A549 (cell line): ENCODE data around the gene ASZ1. TPM values are rescaled to one million over a fixed set of nuclear protein-coding genes. Genes with fewer than 3 reads are reported as not detected.
"Not testable (repeated sequence)": the region's sequence is repeated elsewhere in the genome, so short reads cannot be mapped to it uniquely, and the experiment has no call there.

Experiments
- ATAC-seq, 2 experiments: fragments of 200-7000 bp in 1 of 2; fragments of >200 bp in 1 of 2; cut with Nextera tagmentation in 1 of 2; cut with Tn5 transposase in 1 of 2; 3 replicates each; pipeline versions ENCODE4 v1.8.0 to v1.9.1; 2018 to 2020; ENCODE audit warnings: mild to moderate bottlenecking in 1 of 2, moderate library complexity in 1 of 2
- CTCF ChIA-PET: fragments of 300-600 bp; sonication (Branson Sonifier 250); formaldehyde crosslinking; extraction: SDS; loops from one replicate; lab custom pipeline; 2021; ENCODE audit warnings: antibody characterized with exemption, inconsistent platforms; lab: Yijun Ruan, JAX
- POLR2A ChIA-PET: fragments of 350-600 bp; formaldehyde crosslinking; extraction: SDS; loops from one replicate; lab custom pipeline; 2021; ENCODE audit warnings: antibody characterized with exemption, inconsistent platforms; lab: Yijun Ruan, JAX
- DNase-seq, 2 experiments: peaks; one replicate each; pipeline versions ENCODE4 v3.0.0 to v3.0.0-alpha.2; 2011 to 2016; ENCODE audit warnings: low read depth in 1 of 2, low spot score in 1 of 2
- FAIRE-seq: peaks from 2 replicates; lab custom pipeline; 2011; peaks lifted over from hg19 to GRCh38; lab: Jason Lieb, UNC
- H3K27ac ChIP-seq, 2 experiments: fragments of >200 bp; sonication (Bioruptor Twin); formaldehyde crosslinking; 3 replicates each; pipeline ENCODE4 v1.5.1; 2016 to 2017
- H3K4me1 ChIP-seq: fragments of >200 bp; sonication (Bioruptor Twin); formaldehyde crosslinking; 3 replicates; pipeline ENCODE4 v1.6.1; 2016
- H3K4me2 ChIP-seq: fragments of >200 bp; sonication (Bioruptor Twin); formaldehyde crosslinking; 3 replicates; pipeline ENCODE4 v1.6.1; 2016
- H3K4me3 ChIP-seq: fragments of >200 bp; sonication (Bioruptor Twin); formaldehyde crosslinking; 3 replicates; pipeline ENCODE4 v1.5.1; 2016
- H3K9me3 ChIP-seq: fragments of >200 bp; sonication (Bioruptor Twin); formaldehyde crosslinking; 3 replicates; pipeline ENCODE4 v1.6.1; 2016
- BHLHE40 ChIP-seq: IDR thresholded peaks from 2 replicates; pipeline ENCODE4 v1.6.1; 2012; ENCODE audit warnings: low read depth, low read length, inconsistent platforms
- CHD4 ChIP-seq: fragments of 200-600 bp; sonication (generic); IDR thresholded peaks from 2 replicates; pipeline ENCODE4 v1.6.1; 2016; ENCODE audit warnings: antibody characterized with exemption, mild to moderate bottlenecking, borderline replicate concordance
- ESRRA ChIP-seq: fragments of 150-350 bp; IDR thresholded peaks from 2 replicates; pipeline ENCODE4 v1.6.1; 2014; ENCODE audit warnings: mild to moderate bottlenecking, low read length, borderline replicate concordance
- HOXB13 ChIP-seq: fragments of 250-450 bp; sonication (Bioruptor Pico); IDR thresholded peaks from 2 replicates; pipeline ENCODE4 v1.5.0; 2020; ENCODE audit warnings: low read depth, mild to moderate bottlenecking, moderate library complexity
- JUN ChIP-seq, 2 experiments: fragments of >200 bp; sonication (Bioruptor Twin); formaldehyde crosslinking; IDR thresholded peaks; 2 replicates in 1 of 2; 3 replicates in 1 of 2; pipeline ENCODE4 v1.6.1; 2016 to 2017
- MAFK ChIP-seq: fragments of 450-650 bp; IDR thresholded peaks from 2 replicates; pipeline ENCODE4 v1.6.1; 2014; ENCODE audit not compliant: partially characterized antibody
- MAZ ChIP-seq: fragments of 150-350 bp; IDR thresholded peaks from 2 replicates; pipeline ENCODE4 v1.6.1; 2014; ENCODE audit warnings: antibody characterized with exemption, low read depth, low read length, borderline replicate concordance
- MYC ChIP-seq: IDR thresholded peaks from 2 replicates; pipeline ENCODE4 v1.6.1; 2012; ENCODE audit warnings: mild to moderate bottlenecking, inconsistent platforms, low read length, improper control_type of control experiment, borderline replicate concordance
- NR3C1 ChIP-seq: fragments of >200 bp; sonication (Bioruptor Twin); formaldehyde crosslinking; IDR thresholded peaks from 3 replicates; pipeline ENCODE4 v1.6.1; 2017
- POLR2A ChIP-seq: IDR thresholded peaks from 2 replicates; pipeline ENCODE4 v1.6.1; 2012; ENCODE audit warnings: mild to moderate bottlenecking, low read length
- RAD21 ChIP-seq, 2 experiments: fragments of >200 bp in 1 of 2; sonication (Bioruptor Twin) in 1 of 2; formaldehyde crosslinking in 1 of 2; IDR thresholded peaks in 1 of 2; conservative IDR thresholded peaks in 1 of 2; 2 replicates in 1 of 2; 3 replicates in 1 of 2; pipeline ENCODE4 v1.6.1; 2012 to 2018; ENCODE audit warnings: inconsistent platforms in 1 of 2
- RCOR1 ChIP-seq: fragments of 150-350 bp; IDR thresholded peaks from 2 replicates; pipeline ENCODE4 v1.6.1; 2014; ENCODE audit warnings: antibody characterized with exemption, low read length, low read depth
- RNF2 ChIP-seq: fragments of 200-600 bp; sonication (generic); IDR thresholded peaks from 2 replicates; pipeline ENCODE4 v1.6.1; 2016; ENCODE audit warnings: low read depth, mild to moderate bottlenecking, antibody characterized with exemption, moderate library complexity, borderline replicate concordance
- SMC3 ChIP-seq: fragments of >200 bp; sonication (Bioruptor Twin); formaldehyde crosslinking; IDR thresholded peaks from 3 replicates; pipeline ENCODE4 v1.6.1; 2018; ENCODE audit warnings: inconsistent platforms
- SREBF2 ChIP-seq: fragments of 450-650 bp; IDR thresholded peaks from 2 replicates; pipeline ENCODE4 v1.6.1; 2014; ENCODE audit warnings: mild to moderate bottlenecking, moderate library complexity
- ZSCAN20 ChIP-seq: fragments of 250-450 bp; sonication (Bioruptor Pico); IDR thresholded peaks from 2 replicates; pipeline ENCODE4 v1.8.0; 2022; ENCODE audit warnings: mild to moderate bottlenecking, moderate library complexity
- WGBS: methylation state at CpG from one replicate; pipeline ENCODE4 v1.1.6; 2017; ENCODE audit errors: missing lambda C conversion rate; 5-methylcytosine and 5-hydroxymethylcytosine counted together
- polyA plus RNA-seq, 4 experiments: library from polyadenylated mRNA; depleted of rRNA in 3 of 4; stranded (reverse); fragments of >200 nt; fragmentation: RNase III in 1 of 4; extraction: RNeasy Plus Mini Kit Qiagen cat#74134 plus additional on column Dnase treatment in 1 of 4; gene quantifications; 2 replicates in 3 of 4; 3 replicates in 1 of 4; pipeline ENCODE4 v1.2.3, GENCODE V29; 2011 to 2017
- TF ChIP-seq, protein P1 (sequence below): fragments of 150-350 bp; IDR thresholded peaks from 2 replicates; pipeline ENCODE4 v1.6.1; 2014; ENCODE audit warnings: low read depth, mild to moderate bottlenecking, low read length
- TF ChIP-seq, protein P2 (sequence below): fragments of 200-600 bp; sonication (generic); IDR thresholded peaks from 2 replicates; pipeline ENCODE4 v1.6.1; 2016; ENCODE audit warnings: antibody characterized with exemption, mild to moderate bottlenecking, moderate library complexity
- TF ChIP-seq, protein P3 (sequence below): fragments of 250-450 bp; sonication (Bioruptor Pico); IDR thresholded peaks from 2 replicates; pipeline ENCODE4 v1.5.0; 2020; ENCODE audit warnings: low read depth, mild to moderate bottlenecking, moderate library complexity

The ASZ1 gene
- polyA plus RNA-seq, 2 of the 4 experiments (the other 2 are of a cell fraction), result not detected

DNA sequence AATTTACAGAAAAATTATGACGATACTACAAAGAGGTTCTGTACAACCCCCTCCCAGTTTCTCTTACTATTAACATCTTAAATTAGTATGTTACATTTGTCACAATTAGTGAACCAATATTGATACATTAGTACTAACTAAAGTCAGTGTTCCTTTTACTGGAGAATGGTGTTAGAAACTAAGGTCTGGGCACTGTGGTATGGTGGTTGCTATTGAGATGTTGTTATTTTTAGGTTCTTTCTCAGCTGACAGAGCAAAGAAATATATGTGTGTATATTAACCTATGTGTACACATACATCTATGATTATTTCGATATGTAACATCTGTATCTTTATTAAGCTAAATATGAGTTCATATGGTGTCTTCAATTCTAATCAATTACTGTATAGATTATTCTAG is 40.9 kb upstream of the ASZ1 start:
- POLR2A ChIA-PET, result no interaction called here

DNA sequence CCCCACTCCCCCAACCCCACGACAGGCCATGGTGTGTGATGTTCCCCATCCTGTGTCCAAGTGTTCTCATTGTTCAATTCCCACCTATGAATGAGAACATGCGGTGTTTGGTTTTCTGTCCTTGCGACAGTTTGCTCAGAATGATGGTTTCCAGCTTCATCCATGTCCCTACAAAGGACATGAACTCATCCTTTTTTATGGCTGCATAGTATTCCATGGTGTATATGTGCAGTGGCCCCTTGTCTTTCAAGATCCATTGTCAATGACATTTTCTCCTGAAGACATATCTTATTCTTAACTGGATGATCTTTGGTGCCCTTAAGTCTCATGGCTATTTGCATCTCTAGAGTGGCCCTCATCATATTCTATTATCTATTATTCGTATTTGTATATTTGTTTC is 33.5 kb upstream of the ASZ1 start:
- H3K9me3 ChIP-seq, H3K4me2 ChIP-seq, DNase-seq, CTCF ChIA-PET, H3K27ac ChIP-seq, ATAC-seq, H3K4me1 ChIP-seq, FAIRE-seq, POLR2A ChIA-PET, H3K4me3 ChIP-seq: not testable (repeated sequence)
- WGBS, result 65% methylated on average over 4 of the region's 4 CpGs

More for the DNA sequence above, 40.9 kb upstream of the ASZ1 start:
- H3K4me2 ChIP-seq, result no peak overlapping the region
- no peak for TF ChIP-seq NR3C1
- TF ChIP-seq POLR2A, result no peak
- TF ChIP-seq MYC, result no peak
- TF ChIP-seq ESRRA, result no peak
- TF ChIP-seq RCOR1, result no peak
- TF ChIP-seq HOXB13 (CRISPR knock-in tag), result no peak
- no peak overlapping the region for H3K27ac ChIP-seq
- H3K4me3 ChIP-seq, result no peak overlapping the region
- no peaks in the 10 kb centered on the region for H3K4me1 ChIP-seq
- FAIRE-seq, result no peak
- no peaks in the 10 kb centered on the region for H3K9me3 ChIP-seq
- ATAC-seq, result no peak
- 66% methylated on average over 2 of the region's 2 CpGs for WGBS
- DNase-seq, result no peak
- CTCF ChIA-PET, result no interaction called here

DNA sequence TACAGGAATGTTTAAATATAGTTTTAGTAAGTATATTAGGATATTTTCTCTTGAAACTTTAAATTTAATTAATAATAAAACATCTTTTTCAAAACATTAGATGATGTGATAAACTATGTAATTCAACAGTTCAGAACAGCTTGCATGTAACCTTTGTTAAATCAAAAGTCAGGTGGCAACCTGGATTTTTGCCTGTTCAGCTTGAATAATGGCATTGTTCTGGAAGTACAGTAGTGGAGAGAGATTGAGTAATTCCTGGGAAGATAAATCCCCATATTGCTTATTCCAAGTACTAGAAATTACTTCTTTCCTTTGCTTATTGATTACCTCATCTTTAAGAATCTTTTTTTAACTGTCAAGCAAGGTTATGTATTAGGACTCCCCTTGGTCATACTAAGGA is 32.4 kb upstream of the ASZ1 start:
- TF ChIP-seq BHLHE40, result no peak
- TF ChIP-seq SMC3, result no peak
- no peak for TF ChIP-seq MAZ
- no peak for TF ChIP-seq RAD21 (conservative IDR thresholded peaks at IDR 0.05 in 1 of 2, IDR thresholded peaks at IDR 0.05 in 1 of 2)
- TF ChIP-seq, protein P1, sequence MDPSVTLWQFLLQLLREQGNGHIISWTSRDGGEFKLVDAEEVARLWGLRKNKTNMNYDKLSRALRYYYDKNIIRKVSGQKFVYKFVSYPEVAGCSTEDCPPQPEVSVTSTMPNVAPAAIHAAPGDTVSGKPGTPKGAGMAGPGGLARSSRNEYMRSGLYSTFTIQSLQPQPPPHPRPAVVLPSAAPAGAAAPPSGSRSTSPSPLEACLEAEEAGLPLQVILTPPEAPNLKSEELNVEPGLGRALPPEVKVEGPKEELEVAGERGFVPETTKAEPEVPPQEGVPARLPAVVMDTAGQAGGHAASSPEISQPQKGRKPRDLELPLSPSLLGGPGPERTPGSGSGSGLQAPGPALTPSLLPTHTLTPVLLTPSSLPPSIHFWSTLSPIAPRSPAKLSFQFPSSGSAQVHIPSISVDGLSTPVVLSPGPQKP, result no peak
- TF ChIP-seq, protein P2, sequence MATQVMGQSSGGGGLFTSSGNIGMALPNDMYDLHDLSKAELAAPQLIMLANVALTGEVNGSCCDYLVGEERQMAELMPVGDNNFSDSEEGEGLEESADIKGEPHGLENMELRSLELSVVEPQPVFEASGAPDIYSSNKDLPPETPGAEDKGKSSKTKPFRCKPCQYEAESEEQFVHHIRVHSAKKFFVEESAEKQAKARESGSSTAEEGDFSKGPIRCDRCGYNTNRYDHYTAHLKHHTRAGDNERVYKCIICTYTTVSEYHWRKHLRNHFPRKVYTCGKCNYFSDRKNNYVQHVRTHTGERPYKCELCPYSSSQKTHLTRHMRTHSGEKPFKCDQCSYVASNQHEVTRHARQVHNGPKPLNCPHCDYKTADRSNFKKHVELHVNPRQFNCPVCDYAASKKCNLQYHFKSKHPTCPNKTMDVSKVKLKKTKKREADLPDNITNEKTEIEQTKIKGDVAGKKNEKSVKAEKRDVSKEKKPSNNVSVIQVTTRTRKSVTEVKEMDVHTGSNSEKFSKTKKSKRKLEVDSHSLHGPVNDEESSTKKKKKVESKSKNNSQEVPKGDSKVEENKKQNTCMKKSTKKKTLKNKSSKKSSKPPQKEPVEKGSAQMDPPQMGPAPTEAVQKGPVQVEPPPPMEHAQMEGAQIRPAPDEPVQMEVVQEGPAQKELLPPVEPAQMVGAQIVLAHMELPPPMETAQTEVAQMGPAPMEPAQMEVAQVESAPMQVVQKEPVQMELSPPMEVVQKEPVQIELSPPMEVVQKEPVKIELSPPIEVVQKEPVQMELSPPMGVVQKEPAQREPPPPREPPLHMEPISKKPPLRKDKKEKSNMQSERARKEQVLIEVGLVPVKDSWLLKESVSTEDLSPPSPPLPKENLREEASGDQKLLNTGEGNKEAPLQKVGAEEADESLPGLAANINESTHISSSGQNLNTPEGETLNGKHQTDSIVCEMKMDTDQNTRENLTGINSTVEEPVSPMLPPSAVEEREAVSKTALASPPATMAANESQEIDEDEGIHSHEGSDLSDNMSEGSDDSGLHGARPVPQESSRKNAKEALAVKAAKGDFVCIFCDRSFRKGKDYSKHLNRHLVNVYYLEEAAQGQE, result no peak
- TF ChIP-seq SREBF2, result no peak
- TF ChIP-seq JUN (IDR thresholded peaks at IDR 0.05), result no peak
- no peak for TF ChIP-seq CHD4
- no peak for TF ChIP-seq ZSCAN20 (CRISPR knock-in tag)
- TF ChIP-seq, protein P3, sequence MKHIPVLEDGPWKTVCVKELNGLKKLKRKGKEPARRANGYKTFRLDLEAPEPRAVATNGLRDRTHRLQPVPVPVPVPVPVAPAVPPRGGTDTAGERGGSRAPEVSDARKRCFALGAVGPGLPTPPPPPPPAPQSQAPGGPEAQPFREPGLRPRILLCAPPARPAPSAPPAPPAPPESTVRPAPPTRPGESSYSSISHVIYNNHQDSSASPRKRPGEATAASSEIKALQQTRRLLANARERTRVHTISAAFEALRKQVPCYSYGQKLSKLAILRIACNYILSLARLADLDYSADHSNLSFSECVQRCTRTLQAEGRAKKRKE (CRISPR knock-in tag), result no peak
- no peak for TF ChIP-seq MAFK
- TF ChIP-seq RNF2, result no peak
- TF ChIP-seq RCOR1, result no peak
- Histone ChIP-seq H3K4me1 (no peaks in the 10 kb centered on the region), H3K27ac (no peak overlapping the region), H3K4me2 (no peak overlapping the region), H3K9me3 (no peaks in the 10 kb centered on the region), H3K4me3 (no peak overlapping the region)
- CTCF ChIA-PET, result interaction anchor here (0.6 to 2.5 kb wide), 19 partner anchors 11 to 263 kb away, joined by 3 to 28 read pairs (median 6); no protein-coding TSS in a partner anchor
- ATAC-seq (no peak), FAIRE-seq (peak; percentile 67), DNase-seq (no peak)
- POLR2A ChIA-PET, result no interaction called here
